Epithelial cell of proximal tubule (primary cell): ENCODE measurements around the gene ALG5. TPM values are rescaled to one million over a fixed set of nuclear protein-coding genes. Genes with fewer than 3 reads are reported as not detected.

Source experiments
- DNase-seq: peaks from one replicate; pipeline ENCODE4 v3.0.0-alpha.2; 2011; ENCODE audit warnings: low read depth
- H3K4me3 ChIP-seq: 2 replicates; pipeline ENCODE4 v1.5.1; 2011; ENCODE audit warnings: low read depth, mild to moderate bottlenecking, low read length
- CTCF ChIP-seq: conservative IDR thresholded peaks from 2 replicates; pipeline ENCODE4 v1.5.1; 2012; ENCODE audit warnings: low read depth, mild to moderate bottlenecking, low read length
- total RNA-seq: library from RNA; depleted of rRNA; stranded (reverse); fragments of >200 nt; gene quantifications from 2 replicates; pipeline ENCODE4 v1.2.3, GENCODE V29; 2015

ALG5 gene
- total RNA-seq, 1 donor from 2014 or later: 26.3 TPM

GRCh38 chr13:36925603-36926002 is 73.5 kb downstream of the ALG5 start:
- H3K4me3 ChIP-seq: no peak overlapping the region
- no peak for DNase-seq
- no peak for TF ChIP-seq CTCF

GRCh38 chr13:36924001-36924400 is 75.1 kb downstream of the ALG5 start:
- TF ChIP-seq CTCF: no peak
- no peak overlapping the region for H3K4me3 ChIP-seq
- DNase-seq: no peak

GRCh38 chr13:36921631-36922301 is 77.4 kb downstream of the ALG5 start:
- DNase-seq: no peak
- no peak for TF ChIP-seq CTCF
- no peak overlapping the region for H3K4me3 ChIP-seq

GRCh38 chr13:36920616-36921185 is 78.4 kb downstream of the ALG5 start:
- H3K4me3 ChIP-seq: peak overlapping the region; percentile 36
- TF ChIP-seq CTCF: no peak
- DNase-seq: no peak

- H3K4me3 ChIP-seq: peak within 1 kb of the TSS; percentile 61
- no peak for TF ChIP-seq CTCF
- DNase-seq: no peak
Measured at GRCh38 chr13:36919833-36920615, 79.1 kb downstream of the ALG5 start, which contains the start of gene SMAD9. SMAD9 (minus strand) TSS chr13:36920238; CDS start chr13:36879689, 40,549 bp downstream.

GRCh38 chr13:36919171-36919832 is 79.8 kb downstream of the ALG5 start:
- no peak for TF ChIP-seq CTCF
- DNase-seq: no peak

More at GRCh38 chr13:36919171-36919832, 79.8 kb downstream of the ALG5 start:
- peak overlapping the region; percentile 61 for H3K4me3 ChIP-seq
